Middle frontal gyrus (tissue), 1 donor: ENCODE results near the gene AFMID.

ENCODE experiments used
- DNase-seq: peaks from one replicate; pipeline ENCODE4 v3.0.0-alpha.2; 2015; ENCODE audit warnings: low spot score; ENCODE audit errors: extremely low spot score

AFMID gene

DNA sequence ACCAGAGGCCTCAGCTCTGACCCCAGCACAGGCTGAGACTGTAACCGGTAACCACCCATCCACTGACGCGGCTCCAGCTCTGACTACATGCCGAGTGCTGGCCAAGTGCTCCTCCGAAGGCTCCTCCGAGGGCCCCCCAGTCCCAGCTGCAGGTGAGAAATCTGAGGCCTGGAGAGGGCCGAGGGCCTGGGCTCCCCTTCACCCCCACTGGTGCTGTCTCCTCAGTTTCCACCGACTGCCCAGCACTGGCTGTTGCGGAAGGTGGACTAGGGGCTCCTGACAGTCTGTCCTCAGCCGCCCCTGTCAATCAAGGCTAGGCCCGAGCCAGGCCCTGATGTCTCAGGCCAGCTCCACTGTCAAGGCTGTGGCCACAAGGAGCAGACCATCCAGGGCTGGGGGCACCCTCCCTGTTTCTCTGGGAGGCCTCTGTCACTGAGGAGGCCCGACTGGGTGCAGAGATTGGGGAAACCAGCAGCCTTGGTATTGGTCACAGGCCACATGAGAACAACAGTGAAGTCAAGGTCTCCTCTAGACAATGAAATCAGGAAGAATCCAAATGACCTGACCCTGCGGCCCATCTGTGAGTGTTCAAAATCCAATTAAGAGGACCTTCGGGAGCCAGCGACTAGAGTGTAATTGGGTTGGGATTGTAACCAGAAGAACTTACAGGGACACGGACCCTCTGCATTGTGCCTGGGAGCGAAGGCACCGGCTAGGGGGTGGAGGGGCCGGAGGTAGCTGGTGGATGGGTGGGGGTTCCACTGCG lies 49.4 kb downstream of the AFMID start:
- DNase-seq = no peak

DNA sequence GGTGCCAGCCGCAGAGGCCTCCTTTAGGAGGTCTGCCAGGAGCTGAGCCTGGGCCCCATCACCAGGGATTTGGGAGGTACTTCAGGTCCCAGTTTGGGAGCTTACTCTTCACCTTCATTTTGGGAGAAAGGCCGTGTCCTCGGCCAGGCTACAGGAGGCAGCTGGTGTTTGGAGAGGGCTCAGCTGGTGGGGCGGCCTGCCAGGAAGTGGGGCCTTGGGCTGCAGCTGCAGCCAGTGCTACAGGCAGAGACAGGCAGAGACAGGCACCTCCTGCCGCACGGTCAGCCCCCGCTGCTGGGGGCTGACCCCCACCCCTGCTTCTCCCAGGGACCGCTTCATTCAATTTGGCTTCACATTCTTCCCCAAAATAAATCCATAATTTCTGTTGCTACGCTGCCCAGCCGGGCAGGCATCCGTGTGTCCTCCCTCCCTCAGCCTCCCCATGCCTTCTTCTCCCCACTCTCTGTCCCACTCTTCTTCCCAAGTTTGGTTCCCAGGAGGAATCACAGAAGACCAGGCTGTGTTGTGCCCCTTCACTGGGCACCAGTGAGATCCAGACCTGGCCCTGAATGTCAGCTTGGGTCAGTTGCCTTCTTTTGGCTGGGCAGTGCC lies 50.3 kb downstream of the AFMID start:
- DNase-seq = peak; percentile 61

DNA sequence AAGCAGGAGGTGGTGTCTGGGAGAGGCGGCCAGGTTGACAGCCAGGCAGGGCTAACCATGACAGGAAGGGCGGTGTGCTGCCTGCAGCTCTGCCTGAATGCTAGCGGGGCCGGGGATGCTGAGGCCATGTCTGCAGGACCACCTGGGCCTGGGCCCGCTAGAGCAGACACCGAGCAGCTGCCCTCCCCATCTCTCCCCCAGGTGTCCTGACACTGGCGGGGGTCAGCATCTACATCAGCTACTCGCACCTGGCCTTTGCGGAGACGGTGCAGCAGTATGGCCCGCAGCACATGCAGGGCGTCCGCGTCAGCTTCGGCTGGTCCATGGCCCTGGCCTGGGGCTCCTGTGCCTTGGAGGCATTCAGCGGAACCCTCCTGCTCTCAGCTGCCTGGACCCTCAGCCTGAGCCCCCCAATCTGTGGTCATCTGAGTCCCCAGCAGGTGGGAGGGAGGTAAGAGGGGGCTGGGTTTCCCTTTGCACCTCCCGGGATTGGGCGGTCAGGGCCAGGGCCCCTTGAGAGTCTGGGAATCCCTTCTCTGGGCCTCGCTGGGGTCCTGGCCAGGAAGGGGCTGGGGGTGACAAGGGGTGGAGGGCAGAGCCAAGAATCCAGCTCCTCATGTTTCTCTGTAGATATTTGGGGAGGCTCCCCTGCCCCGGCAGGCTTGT lies 51.8 kb downstream of the AFMID start:
- no peak for DNase-seq

DNA sequence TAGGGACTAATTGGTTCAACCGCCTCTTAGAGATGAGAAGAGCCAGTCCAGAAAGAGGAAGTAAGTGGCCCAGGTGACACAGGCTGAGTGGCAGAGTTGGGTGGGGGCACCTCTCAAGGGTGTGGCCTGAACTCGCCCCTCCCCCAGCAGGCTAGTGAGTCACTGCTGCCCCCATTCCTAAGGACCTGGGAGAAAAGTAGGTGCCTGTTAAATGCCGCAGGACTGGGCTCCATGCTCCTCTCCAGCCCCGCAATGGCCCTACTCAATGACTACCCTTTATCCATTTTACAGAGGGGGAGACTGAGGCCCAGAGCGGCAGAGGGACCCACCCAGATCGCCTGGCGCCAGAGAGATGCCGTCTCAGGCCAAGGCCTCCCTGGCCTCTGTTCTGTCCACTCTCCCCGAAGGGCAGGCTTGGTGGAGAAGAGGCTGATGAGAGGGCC lies 52.3 kb downstream of the AFMID start:
- no peak for DNase-seq

DNA sequence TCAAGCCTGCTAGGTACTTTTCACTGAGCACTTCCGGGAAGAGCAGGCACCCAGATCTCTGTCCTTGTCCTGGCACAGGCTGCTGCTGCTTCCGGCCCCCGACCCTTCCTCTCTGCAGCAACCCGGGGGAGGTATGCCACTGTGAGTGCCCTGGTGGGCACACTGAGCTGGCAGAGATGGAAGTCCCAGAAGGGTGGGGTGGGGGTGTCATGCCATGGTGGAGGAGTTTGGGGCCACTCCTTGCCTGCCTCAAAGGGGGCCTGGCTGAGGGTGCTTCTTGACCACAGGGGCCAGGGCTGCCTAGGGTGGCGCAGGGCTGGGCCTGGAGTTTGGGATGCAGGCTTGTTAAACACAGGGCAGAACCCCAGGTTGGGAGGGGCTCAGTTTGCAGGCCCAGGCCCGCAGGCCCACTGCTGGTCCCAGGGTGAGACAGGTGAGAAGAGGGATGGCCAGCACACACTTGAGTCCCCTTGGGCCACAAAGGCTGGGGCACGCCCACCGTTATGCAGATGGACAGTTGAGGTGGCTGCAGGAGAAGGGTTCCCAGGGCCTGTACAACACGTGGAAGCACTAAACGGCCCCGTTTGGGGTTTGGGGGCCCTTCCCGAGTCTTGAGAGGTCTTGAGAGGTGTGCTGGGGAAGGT lies 53.0 kb downstream of the AFMID start:
- DNase-seq = no peak

DNA sequence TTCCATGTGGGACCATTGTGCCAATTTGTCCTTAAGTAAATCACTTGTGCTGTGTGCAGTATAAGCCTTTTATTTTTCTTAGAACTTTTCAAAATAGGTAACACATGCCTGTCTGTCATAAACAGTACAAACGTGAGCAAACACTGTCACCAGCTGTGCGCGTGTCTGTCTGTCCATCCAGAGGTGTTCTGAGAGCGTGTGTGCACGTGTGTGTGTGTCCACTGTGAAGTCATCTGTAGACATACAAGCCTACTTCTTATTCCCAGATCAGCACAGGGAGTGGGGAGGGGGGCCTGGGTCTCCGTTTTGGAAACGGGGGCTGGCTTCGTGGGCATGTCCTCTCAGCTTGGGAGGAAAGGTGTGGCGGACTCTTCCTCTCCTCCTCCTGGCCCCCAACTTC lies 53.7 kb downstream of the AFMID start:
- no peak for DNase-seq

DNA sequence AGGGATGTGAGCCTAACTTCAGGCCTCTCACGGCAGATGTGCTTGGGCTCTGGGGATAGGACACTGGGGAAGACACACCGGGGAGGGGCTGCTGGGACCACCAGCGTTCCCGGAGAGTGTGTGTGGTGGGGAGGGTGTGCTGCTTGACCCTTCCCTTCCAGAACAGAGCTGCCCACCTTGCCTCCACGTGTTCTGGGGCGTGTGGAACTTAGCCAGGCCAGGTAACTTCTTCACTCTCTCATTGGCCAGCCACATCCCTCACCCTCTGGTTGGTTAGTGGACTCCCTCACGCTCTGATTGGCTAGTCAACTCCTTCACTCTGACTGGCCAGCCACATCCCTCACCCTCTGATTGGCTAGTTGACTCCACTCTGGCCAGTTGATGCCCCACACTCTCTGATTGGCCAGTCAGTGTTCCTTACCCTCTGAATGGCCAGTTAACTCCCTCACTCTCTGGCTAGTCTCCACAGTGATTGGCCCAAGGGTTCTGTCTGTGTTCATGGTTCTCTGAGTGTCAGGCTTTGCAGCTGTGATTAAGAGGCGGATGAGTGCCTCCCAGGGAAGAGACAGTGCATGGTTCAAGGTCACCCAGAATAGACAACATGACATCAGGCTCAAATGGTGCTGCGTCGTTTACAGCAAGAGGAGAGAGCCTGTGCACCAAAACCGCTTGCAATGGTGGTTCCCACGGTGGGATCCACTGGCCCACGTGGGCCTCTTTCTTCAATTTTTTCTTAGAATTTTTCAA lies 54.3 kb downstream of the AFMID start:
- peak; percentile 74 for DNase-seq

DNA sequence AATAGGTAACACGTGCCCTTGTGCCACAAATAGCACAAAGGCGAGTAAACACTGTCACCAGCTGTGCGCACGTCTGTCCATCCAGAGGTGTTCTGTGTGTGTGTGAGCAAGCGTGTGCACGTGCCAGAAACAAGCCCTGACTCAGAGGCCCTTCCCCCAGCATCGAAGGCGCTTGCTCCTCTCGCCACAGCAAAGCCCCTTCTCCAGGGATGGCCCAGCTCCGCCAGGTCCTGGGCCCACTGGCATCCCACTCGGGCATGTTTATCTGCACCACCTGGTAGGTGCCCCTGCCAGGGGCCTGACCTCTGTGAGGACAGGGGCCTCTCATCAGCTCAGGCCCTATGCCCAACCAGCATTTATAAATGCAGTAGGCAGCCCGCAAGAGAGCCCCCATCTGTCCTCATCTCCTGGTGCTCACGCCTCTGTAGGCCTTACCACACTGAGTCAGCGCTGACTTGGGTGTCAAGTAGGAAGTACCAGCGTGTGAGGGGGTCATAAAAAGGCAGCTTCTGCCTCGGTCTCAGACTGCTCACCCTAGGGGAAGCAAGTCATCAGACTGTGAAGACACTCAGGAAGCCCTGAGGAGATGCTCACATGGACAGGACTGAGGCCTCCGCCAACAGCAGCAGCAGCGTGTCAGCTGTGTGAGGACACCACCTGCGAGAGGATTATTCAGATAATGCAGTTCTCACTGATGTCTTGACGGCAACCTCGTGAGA lies 55.0 kb downstream of the AFMID start:
- no peak for DNase-seq

DNA sequence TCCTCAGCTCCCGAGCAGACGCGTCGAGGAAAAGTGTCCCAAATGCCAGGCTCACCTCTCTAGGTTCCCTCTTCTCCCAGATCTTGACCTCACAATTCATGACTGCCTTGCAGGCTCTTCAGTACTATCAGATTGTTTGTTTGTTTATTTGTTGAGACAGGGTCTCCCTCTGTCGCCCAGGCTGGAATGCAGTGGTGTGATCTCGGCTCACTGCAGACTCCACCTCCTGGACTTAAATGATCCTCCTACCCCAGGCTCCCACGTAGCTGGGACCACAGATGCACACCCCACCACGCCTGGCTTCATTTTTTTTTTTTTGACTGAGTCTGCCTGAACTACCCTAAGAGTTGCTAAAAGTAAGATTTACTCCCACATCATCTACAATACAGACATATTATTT lies 60.1 kb downstream of the AFMID start:
- no peak for DNase-seq

DNA sequence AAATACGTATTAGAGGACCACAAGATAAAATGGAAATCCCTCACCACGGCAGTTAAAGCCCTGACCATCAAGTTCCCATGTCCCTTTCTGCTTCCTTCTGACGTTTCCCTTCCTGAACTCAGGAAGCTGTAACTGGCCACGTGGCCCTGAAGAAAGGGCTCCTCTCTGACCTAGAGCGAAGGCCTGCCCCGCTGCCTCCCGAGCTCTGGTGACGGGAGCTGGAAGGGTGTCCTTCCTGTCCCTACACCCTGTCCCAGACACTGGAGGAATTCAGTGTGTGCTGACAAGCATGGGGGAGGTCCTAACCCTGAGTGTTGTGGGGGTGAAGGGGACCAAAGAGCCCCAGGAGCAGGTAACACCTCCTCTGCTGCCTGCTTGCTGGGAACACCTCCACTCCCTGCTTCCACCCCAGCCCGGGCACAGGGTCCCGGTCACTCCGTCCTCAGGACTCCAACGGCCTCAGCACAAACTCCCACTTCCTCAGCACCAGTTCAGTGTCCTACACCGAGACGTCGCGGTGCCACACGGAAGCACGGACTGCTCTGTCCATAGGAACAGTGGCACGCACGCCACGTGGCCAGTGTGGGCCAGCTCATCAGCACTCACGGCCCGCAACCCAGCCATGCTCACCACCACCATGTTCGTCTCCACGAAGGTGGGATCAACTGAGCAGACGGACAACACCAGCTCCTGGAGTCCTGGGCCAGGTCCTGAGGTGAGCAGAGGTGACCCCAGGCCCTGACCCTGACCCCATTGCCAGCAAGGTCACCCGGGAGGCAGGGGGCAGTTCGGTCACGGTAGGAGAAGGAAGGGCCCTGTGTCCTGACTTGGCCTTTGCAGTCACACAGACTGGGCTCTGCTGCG lies 61.1 kb downstream of the AFMID start:
- DNase-seq = no peak

DNA sequence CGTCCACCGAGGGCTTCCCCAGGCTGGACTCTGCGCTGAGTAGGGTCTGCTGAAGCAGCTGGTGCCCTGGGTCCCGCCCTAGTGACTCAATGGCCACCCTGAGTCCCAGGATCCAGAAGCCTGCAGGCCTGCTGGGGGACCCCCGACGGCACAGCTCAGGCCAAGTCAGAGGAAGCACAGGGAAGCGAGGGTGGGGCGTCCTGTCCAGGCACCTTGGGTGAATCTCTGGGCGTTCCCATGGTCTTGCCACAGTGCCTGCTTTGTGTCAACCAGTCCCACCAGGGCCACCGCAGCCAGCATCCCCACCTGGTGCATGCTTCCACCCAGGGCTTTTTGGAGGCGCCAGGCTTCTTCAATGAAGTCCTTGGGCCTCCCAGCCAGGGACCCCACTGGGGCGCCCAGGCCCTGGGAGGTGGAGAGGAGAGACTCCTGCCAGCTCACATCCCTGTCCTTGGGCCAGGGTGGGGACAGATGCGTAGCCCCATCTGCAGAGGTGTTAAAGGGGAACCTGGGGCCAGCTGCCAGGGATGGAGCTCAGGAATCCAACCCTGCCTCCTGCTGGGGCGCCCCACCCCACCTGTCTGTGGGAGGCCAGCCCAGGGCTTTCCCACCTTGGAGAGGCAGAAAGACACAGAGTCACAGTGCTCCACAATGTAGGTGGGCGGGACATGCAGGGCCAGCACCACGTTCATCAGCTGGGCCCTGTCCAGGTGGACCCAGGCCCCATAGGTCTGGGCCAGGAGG lies 62.1 kb downstream of the AFMID start:
- DNase-seq = no peak

DNA sequence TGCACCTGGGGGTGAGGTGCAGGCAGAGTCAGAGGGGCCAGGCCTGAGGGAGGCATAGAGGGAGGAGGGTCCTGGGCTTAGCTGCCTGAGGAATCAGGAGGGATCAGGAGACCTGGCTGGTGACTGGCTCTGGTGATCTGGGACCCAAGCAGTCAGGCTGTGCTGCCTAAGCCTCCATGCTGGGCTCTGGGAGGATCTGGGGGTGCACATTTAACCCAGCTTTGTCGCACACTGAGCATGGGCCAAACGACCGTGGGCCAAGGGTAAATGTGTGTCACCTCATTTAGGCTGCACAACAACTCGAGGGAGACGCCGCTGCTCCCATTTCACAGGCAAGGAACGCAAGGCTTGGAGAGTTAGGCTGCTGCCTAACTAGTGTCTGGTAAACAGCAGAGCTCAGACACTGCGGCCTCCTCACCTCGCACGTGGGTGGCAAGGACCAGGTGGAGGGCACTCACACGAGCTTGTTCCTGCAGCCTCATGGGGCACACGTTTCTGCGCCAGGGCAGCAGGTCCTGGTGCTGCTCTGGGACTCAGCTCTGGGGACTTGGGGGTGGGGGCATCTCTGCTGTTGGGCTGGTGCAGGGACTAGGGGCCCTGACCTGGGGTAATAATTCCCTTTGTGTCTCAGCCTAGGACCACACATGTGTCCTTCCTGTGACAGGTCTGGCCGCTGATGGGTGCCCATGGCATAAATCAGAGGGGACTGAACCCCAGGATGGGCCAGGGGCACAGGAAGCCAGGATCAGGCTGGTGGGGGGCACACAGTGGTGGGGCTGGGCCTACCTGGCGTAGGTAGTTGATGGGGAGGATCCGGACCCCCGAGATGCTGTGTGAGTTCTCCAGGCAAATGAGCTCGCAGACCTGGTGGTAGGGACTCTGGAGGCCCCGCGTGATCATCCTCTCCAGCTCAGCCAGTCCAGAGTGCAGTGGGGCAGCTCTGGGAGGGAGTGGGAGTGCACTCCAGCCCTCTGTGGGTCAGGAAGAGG lies 63.0 kb downstream of the AFMID start:
- no peak for DNase-seq

DNA sequence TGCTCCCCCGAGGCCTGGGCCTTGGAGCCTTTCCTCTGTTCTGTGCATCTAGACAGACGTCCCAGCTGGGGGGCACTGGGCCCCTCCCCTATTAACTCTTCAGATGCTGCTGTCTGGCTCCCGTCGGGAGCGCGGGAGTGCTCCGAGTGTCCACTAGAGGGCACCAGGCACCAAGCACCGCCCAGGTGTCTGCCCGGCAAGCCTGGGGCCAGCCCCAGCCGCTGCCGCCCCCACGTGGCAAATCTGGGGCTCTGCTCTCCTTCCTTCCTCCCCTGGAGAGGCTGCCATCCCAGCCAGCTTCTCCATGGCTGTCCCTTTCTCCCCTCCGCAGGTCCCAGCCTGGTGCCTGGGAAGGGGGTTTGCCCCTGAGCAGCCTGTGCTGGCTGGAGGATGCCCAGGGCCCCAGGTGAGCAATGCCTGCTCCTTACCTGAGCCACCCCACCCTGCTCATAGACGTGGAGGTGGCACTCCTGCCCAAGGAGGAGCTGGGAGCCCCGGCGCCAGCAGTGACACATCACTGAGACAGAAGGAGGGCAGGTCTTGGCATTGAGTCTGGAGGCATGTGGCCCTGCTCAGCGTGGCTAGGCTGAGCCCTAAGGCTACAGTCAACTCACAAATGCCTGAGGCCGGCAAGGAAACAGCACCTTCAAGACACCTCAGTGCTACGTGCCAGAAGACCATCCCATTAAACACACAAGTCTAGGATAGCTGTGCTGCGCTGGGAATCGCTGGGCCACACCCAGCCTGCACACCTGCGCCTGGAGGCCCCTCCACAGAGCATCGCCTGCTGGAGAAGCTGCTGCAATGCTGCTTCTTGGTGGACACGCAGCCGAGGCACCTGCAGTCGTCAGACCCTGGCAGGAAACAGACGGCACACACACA lies 64.0 kb downstream of the AFMID start:
- DNase-seq = peak; percentile 81

DNA sequence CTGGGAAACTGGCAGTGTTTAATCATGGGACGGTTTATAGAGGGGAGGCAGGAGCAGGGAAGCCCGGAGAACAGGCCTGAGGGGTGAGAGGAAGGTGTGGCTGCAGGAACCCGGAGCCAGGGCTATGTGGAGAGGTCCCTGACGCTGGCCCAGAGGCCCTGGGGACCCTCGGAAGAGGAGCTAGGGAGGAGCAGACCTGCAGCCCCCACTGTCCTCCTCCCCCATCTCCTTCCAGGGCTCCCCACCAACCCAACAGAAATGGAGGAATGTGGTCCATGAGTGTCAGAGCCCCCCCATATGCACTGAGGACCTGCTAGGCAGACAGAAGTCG lies 64.6 kb downstream of the AFMID start:
- no peak for DNase-seq

DNA sequence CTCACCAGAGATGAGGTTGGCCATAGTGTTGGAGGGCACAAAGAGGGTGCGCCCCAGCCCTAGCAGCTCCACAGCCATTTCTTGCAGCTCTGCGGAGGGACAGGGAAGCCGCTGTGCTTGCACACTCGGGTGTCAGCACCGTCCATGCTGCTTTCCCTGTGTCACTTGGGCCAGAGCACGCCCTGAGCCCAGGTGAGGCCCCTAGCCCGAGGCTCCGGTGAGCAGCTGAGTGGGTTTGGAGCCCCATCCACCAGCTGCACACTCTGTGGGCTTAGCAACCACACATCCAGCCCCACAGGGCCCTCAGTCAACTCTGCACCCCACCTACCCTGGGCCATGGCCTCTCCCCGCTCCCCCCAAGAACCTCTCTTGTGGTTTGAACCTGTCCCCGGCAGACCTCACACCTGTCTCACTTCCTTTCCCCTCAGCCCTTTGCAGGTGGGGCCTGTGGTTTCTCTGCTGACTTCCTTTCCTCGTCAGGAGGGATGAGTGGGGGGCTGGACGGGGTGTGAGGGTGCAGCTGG lies 65.0 kb downstream of the AFMID start:
- no peak for DNase-seq

DNA sequence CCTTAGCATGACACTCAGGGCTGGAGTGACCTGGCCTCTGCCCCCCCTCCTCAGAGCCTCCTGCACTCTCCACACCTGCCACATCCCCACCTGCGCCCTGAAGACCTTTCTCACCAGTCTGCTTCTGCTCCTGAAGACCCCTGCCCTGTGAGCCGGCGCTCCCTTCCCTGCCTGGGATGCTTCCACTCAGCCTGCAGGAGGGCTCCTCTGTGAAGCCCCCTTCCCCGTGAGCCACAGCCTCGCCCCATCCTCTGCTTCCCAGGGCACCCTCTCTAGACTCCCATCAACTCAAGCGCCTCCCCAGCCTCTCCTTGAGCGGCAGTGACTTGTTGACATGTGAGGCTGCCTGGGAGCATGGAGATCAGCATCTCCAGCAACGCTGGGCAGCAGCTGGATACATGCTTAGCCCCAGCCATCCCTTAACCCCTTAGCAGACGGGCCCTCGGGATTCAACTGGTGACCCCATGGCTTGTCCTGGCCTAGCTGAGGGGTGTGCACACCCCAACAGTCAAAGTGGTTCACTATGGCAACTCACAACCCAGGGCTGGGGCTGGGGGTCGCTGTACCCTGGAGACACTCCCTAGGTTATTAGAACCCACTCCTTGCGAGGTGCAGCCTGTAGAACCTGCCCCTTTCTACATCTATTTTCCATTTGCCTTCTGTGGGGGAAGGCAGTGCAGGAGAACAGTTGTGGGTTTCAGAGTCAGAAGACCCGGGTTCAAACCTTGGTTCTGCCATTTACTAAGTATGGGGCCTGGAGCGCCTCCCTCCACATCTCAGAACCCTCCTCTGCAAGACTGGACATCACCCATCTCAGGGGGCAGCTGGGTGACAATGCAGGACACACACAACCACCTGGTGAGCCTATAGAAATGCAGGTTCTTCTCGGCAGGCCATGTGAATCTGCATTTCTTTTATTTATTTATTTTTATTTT lies 65.8 kb downstream of the AFMID start:
- no peak for DNase-seq
